Fibroblast of lung (primary cell): ENCODE results near the gene MAML3. TPM values are rescaled to one million over a fixed set of nuclear protein-coding genes. Genes with fewer than 3 reads are reported as not detected.

Experiments used
- DNase-seq, 2 donors: peaks; one replicate each; pipeline versions ENCODE4 v3.0.0 to v3.0.0-alpha.2; 2010; ENCODE audit warnings: low read depth in 2 of 2
- H2AFZ ChIP-seq: 2 replicates; pipeline ENCODE4 v1.5.1; 2012; ENCODE audit warnings: low read length, control low read depth, inconsistent platforms
- H3K27ac ChIP-seq: 2 replicates; pipeline ENCODE4 v1.5.1; 2011; ENCODE audit warnings: low read length, control low read depth; ENCODE audit not compliant: insufficient read depth
- H3K27me3 ChIP-seq: 2 replicates; pipeline ENCODE4 v1.5.1; 2011; ENCODE audit warnings: mild to moderate bottlenecking, low read length; ENCODE audit not compliant: control insufficient read depth, insufficient read depth
- H3K36me3 ChIP-seq: 2 replicates; pipeline ENCODE4 v1.5.1; 2011; ENCODE audit warnings: low read length; ENCODE audit not compliant: control insufficient read depth, insufficient read depth
- H3K4me1 ChIP-seq: 2 replicates; pipeline ENCODE4 v1.5.1; 2011; ENCODE audit warnings: low read length; ENCODE audit not compliant: control insufficient read depth, insufficient read depth; ENCODE audit errors: extremely low read depth
- H3K4me2 ChIP-seq: 2 replicates; pipeline ENCODE4 v1.5.1; 2011; ENCODE audit warnings: low read length, control low read depth; ENCODE audit not compliant: insufficient read depth; ENCODE audit errors: extremely low read depth
- H3K4me3 ChIP-seq, 4 experiments: fragments of 200-600 bp in 1 of 4; sonication (generic) in 1 of 4; replicated peaks in 1 of 4; 2 replicates each; pipeline ENCODE4 v1.5.1; 2011 to 2016; ENCODE audit warnings: low read length in 4 of 4, low read depth in 3 of 4, mild to moderate bottlenecking in 3 of 4, control low read depth in 2 of 4, inconsistent platforms in 1 of 4, mixed read lengths in 1 of 4; ENCODE audit not compliant: insufficient read depth in 1 of 4; ENCODE audit errors: control extremely low read depth in 1 of 4
- H3K79me2 ChIP-seq: 2 replicates; pipeline ENCODE4 v1.5.1; 2012; ENCODE audit warnings: mild to moderate bottlenecking, low read length, inconsistent platforms; ENCODE audit not compliant: control insufficient read depth, insufficient read depth
- H3K9ac ChIP-seq: 2 replicates; pipeline ENCODE4 v1.5.1; 2011; ENCODE audit warnings: mild to moderate bottlenecking, low read length, control low read depth; ENCODE audit not compliant: insufficient read depth
- H3K9me3 ChIP-seq: 2 replicates; pipeline ENCODE4 v1.5.1; 2012; ENCODE audit warnings: low read depth, low read length; ENCODE audit not compliant: control insufficient read depth, insufficient read depth
- H4K20me1 ChIP-seq: 2 replicates; pipeline ENCODE4 v1.5.1; 2011; ENCODE audit warnings: low read length; ENCODE audit not compliant: control insufficient read depth, insufficient read depth; ENCODE audit errors: extremely low read depth
- EZH2 ChIP-seq: IDR thresholded peaks from 2 replicates; pipeline ENCODE4 v1.5.1; 2012; ENCODE audit warnings: low read length, control low read depth, mild to moderate bottlenecking; ENCODE audit errors: missing control alignments
- polyA plus RNA-seq, 2 donors: library from polyadenylated mRNA; depleted of rRNA in 1 of 2; stranded (reverse) in 1 of 2; unstranded in 1 of 2; fragments of >200 nt; gene quantifications; 2 replicates each; pipeline ENCODE4 v1.2.1, GENCODE V29; 2011 to 2012; ENCODE audit warnings: missing spikeins in 1 of 2
- total RNA-seq: library from RNA; depleted of rRNA; stranded (reverse); fragments of >200 nt; gene quantifications from 2 replicates; pipeline ENCODE4 v1.2.1, GENCODE V29; 2014
- TF ChIP-seq, protein P1 (sequence below), 2 donors: IDR thresholded peaks in 1 of 2; conservative IDR thresholded peaks in 1 of 2; 1 replicate in 1 of 2; 2 replicates in 1 of 2; pipeline ENCODE4 v1.5.1; 2011 to 2012; ENCODE audit warnings: low read length in 2 of 2, control low read depth in 1 of 2, inconsistent platforms in 1 of 2, low read depth in 1 of 2, mild to moderate bottlenecking in 1 of 2

Gene MAML3
- total and polyA plus RNA-seq, 2 donors (not counting 1 experiment from before 2014, with no cell fraction given), result 2.0 to 2.8 TPM

DNA sequence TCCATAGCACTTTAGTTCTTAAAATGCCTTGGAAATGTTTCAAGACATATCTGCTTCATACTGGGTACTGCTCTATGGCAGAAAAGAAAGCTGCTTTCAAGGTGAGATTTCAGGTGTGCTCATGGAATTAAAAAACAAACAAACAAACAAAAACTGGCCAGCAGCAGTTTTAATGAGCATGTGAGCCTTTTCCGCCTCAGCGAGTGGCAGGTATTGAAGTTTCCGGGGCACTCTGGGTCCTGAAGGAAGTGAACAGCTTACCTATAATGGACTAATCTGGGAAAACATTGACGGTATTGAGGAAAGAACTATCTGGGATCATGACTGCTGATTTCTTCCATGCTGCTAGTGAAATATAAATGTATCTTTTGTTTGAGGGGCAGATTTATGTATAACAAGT lies 194.6 kb downstream of the MAML3 start:
- Histone ChIP-seq H3K4me1 (no peaks in the 10 kb centered on the region), H3K4me2 (no peak overlapping the region), H3K79me2 (no peaks in the 10 kb centered on the region), H2AFZ (no peak overlapping the region), H3K4me3 (no peak overlapping the region), H3K9ac (no peak overlapping the region), H4K20me1 (no peaks in the 10 kb centered on the region), H3K27me3 (no peaks in the 10 kb centered on the region), H3K9me3 (no peaks in the 10 kb centered on the region), H3K36me3 (no peaks in the 10 kb centered on the region), H3K27ac (no peak overlapping the region)
- no peak for DNase-seq
- TF ChIP-seq, protein P1, sequence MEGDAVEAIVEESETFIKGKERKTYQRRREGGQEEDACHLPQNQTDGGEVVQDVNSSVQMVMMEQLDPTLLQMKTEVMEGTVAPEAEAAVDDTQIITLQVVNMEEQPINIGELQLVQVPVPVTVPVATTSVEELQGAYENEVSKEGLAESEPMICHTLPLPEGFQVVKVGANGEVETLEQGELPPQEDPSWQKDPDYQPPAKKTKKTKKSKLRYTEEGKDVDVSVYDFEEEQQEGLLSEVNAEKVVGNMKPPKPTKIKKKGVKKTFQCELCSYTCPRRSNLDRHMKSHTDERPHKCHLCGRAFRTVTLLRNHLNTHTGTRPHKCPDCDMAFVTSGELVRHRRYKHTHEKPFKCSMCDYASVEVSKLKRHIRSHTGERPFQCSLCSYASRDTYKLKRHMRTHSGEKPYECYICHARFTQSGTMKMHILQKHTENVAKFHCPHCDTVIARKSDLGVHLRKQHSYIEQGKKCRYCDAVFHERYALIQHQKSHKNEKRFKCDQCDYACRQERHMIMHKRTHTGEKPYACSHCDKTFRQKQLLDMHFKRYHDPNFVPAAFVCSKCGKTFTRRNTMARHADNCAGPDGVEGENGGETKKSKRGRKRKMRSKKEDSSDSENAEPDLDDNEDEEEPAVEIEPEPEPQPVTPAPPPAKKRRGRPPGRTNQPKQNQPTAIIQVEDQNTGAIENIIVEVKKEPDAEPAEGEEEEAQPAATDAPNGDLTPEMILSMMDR (conservative IDR thresholded peaks at IDR 0.05 in 1 of 2, IDR thresholded peaks at IDR 0.05 in 1 of 2; ENCODE audit: low read depth in 1 of 2, low read length in 2 of 2), result no peak
- TF ChIP-seq EZH2, result no peak

DNA sequence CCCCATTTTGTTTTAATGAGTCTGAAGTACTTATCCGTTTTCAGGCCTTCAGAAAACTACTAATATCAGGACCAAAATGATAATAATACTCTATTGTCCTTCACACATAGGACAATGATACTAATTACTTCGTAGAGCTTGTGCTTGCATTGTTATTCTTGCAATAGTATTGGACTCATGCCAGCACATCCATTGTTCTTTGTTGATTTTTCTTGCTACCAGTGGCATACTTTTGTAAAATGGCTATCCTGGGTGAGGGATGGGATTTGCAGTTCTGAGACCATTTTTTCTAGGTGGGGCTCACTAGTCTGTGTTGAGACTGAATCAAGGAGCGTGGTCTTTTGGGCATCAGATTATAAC lies 195.3 kb downstream of the MAML3 start:
- Histone ChIP-seq H3K9me3 (no peaks in the 10 kb centered on the region), H3K27ac (no peak overlapping the region), H3K27me3 (no peaks in the 10 kb centered on the region), H3K4me3 (no peak overlapping the region), H4K20me1 (no peaks in the 10 kb centered on the region), H3K4me2 (no peak overlapping the region), H2AFZ (no peak overlapping the region), H3K4me1 (no peaks in the 10 kb centered on the region), H3K79me2 (no peaks in the 10 kb centered on the region), H3K9ac (no peak overlapping the region), H3K36me3 (no peaks in the 10 kb centered on the region)
- DNase-seq, result no peak
- TF ChIP-seq, protein P1 (conservative IDR thresholded peaks at IDR 0.05 in 1 of 2, IDR thresholded peaks at IDR 0.05 in 1 of 2; ENCODE audit: low read depth in 1 of 2, low read length in 2 of 2), result no peak
- TF ChIP-seq EZH2, result no peak

DNA sequence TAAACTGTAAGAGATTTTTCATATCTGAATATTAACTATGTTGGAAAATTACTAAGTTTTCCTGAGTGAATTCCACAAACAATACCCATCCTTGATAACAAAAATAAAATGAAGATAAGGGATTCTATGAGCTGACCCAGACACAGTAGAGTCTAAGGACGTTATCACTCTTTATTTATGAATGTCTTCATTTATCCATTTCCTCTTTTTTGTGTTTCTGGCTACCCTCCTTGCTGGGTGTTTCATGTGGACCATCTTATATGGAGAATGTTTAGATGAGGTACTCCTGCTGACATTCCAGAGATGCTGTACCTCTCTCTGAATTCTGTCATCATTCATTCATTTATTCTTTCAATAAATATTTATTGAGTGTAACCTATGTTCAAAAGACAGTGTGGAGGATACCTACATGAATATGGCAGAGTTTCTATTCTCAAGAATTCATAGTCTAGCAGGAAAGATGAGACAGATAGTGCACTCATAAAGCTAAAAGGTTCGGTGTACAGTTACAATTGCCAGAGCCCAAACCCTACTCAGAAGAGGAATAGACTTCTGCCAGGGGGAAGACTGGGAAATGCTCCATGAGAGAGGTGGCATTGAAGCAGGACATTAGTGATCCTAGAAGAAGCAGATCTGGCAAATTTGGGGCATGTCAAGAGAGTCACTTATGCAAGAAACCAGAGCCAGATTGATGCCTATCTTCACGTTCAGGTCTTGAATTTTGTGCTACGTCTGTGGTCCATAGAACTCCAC lies 195.8 kb downstream of the MAML3 start:
- no peak overlapping the region for H2AFZ ChIP-seq
- H3K36me3 ChIP-seq, result no peaks in the 10 kb centered on the region
- no peaks in the 10 kb centered on the region for H3K9me3 ChIP-seq
- H3K4me1 ChIP-seq, result no peaks in the 10 kb centered on the region
- H3K4me2 ChIP-seq, result no peak overlapping the region
- no peak for DNase-seq
- H3K4me3 ChIP-seq, result no peak overlapping the region
- H3K79me2 ChIP-seq, result no peaks in the 10 kb centered on the region
- H3K27ac ChIP-seq, result no peak overlapping the region
- no peaks in the 10 kb centered on the region for H4K20me1 ChIP-seq
- no peak overlapping the region for H3K9ac ChIP-seq
- TF ChIP-seq, protein P1 (conservative IDR thresholded peaks at IDR 0.05 in 1 of 2, IDR thresholded peaks at IDR 0.05 in 1 of 2; ENCODE audit: low read depth in 1 of 2, low read length in 2 of 2), result no peak
- no peaks in the 10 kb centered on the region for H3K27me3 ChIP-seq
